ENCODE data around the gene PZP. TPM values are rescaled to one million over a fixed set of nuclear protein-coding genes. Genes with fewer than 3 reads are reported as not detected.

The PZP gene
- total RNA-seq, 1 donor from 2014 or later, result 0.07 TPM

DNA sequence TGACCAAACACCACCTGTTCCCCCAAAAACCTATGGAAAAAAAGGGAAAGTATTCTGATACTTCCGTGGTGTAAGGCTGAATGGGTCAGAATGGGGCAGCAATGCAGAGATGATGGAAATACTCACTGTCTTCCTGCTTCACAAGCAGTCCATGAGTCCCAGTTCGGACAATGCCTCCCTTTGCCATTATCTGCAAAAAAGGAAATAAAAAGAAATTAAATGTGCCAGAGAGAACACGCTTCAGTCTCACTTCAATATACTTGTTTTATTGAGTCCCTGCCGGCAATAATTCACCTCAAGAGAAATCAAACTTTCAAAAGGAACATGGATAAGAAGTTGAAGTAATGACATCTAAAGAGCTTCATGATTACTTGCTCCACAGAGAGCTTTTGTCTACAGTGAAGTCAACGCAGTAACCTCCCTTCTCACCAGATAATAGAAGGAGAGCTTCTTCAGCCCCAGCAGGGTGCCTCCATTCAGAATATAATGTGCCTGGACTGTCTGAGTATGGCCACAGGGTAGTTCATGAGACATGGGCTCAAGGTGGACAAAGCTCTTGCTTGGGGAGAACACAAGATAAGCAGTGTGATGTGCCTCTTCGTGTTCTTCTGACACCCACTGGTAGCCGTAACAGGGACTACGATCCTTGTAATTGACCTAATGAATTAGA is 107.0 kb downstream of the PZP start:
- H3K27me3 Mint-ChIP-seq, result no peaks in the 10 kb centered on the region
- TF ChIP-seq, protein P1, sequence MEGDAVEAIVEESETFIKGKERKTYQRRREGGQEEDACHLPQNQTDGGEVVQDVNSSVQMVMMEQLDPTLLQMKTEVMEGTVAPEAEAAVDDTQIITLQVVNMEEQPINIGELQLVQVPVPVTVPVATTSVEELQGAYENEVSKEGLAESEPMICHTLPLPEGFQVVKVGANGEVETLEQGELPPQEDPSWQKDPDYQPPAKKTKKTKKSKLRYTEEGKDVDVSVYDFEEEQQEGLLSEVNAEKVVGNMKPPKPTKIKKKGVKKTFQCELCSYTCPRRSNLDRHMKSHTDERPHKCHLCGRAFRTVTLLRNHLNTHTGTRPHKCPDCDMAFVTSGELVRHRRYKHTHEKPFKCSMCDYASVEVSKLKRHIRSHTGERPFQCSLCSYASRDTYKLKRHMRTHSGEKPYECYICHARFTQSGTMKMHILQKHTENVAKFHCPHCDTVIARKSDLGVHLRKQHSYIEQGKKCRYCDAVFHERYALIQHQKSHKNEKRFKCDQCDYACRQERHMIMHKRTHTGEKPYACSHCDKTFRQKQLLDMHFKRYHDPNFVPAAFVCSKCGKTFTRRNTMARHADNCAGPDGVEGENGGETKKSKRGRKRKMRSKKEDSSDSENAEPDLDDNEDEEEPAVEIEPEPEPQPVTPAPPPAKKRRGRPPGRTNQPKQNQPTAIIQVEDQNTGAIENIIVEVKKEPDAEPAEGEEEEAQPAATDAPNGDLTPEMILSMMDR (conservative IDR thresholded peaks at IDR 0.05), result no peak
- no peak overlapping the region for H3K27ac Mint-ChIP-seq
- no peak for DNase-seq (ENCODE audit: extremely low spot score, unreplicated experiment)
- H3K4me3 Mint-ChIP-seq, result no peak overlapping the region
- H3K4me1 Mint-ChIP-seq (ENCODE audit: unreplicated experiment), result no peaks in the 10 kb centered on the region
- no peaks in the 10 kb centered on the region for H3K9me3 Mint-ChIP-seq
- no peaks in the 10 kb centered on the region for H3K36me3 Mint-ChIP-seq

DNA sequence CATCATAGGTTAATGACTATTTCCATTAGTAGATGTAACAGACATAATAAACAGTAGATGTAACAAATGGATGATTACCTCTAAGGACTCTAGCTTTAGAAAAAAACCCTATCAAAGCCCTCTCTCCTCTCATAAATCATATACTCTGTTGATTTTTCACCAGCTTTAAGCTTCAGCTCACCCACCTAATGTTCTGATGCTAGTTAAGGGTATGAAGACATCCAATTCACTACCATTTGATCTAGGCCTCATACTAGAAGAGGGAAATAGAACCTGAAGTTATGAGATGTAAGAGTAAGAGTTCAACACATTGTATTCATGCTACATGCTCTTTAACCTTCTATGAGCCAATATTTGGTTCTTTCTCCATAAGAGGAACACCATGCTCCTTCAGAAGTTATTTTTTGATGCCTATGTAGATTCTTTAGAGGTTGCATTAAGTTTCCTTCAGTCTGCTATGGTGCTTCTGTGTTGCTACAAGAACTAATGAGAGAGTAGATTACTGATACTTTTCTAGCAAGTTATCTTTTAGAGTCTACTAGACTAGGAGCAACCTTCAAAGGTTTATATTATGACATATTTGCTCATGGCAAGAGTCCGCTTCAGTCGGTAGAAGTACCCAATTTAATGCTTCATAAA is 108.5 kb downstream of the PZP start:
- H3K9me3 Mint-ChIP-seq, result no peaks in the 10 kb centered on the region
- DNase-seq (ENCODE audit: extremely low spot score, unreplicated experiment), result no peak
- H3K4me1 Mint-ChIP-seq (ENCODE audit: unreplicated experiment), result no peaks in the 10 kb centered on the region
- H3K4me3 Mint-ChIP-seq, result no peak overlapping the region
- no peaks in the 10 kb centered on the region for H3K36me3 Mint-ChIP-seq
- H3K27ac Mint-ChIP-seq, result no peak overlapping the region
- no peaks in the 10 kb centered on the region for H3K27me3 Mint-ChIP-seq
- TF ChIP-seq, protein P1 (conservative IDR thresholded peaks at IDR 0.05), result no peak

Small RNA genes within 50 kb of the gene (microRNA-seq; reads per million reads assigned to microRNA genes)
- not detected for gene MIR1244-3

Other genes with a start within 250 kb of the PZP start
- 1.6 and 4.4 TPM in 2 replicates for gene KLRG1, start 218.8 kb downstream of the PZP start, total RNA-seq (ENCODE audit: low replicate concordance)
- 4.9 and 84.9 TPM in 2 replicates for gene A2M, start 92.5 kb downstream of the PZP start, total RNA-seq (ENCODE audit: low replicate concordance)

Measured in type B pancreatic cell (in vitro differentiated cells).